ENCODE data around the gene SFSWAP. TPM values are rescaled to one million over a fixed set of nuclear protein-coding genes. Genes with fewer than 3 reads are reported as not detected.

The SFSWAP gene
- total RNA-seq, 1 experiment from 2014 or later = 48.1 TPM

GRCh38 chr12:131841547-131841946, 130.7 kb downstream of the SFSWAP start:
- no peak for DNase-seq
- Mint-ChIP-seq H3K27me3 (ENCODE audit: low read depth) (no peaks in the 10 kb centered on the region), H3K9me3 (no peaks in the 10 kb centered on the region), H3K27ac (no peak overlapping the region), H3K36me3 (ENCODE audit: insufficient read depth in 1 of 3, low read depth in 3 of 3) (peaks cover 4 to 30% (median 12%) of the 10 kb centered on the region in 3 experiments), H3K4me3 (no peak overlapping the region), H3K4me1 (no peaks in the 10 kb centered on the region)
- no peak overlapping the region for H3K56ac ChIP-seq (ENCODE audit: insufficient read length, low read depth, low read length)
- H2BK5ac ChIP-seq (ENCODE audit: insufficient read length, low read length) = no peak overlapping the region
- H3K27ac ChIP-seq (ENCODE audit: insufficient read length, low read depth, low read length) = no peak overlapping the region
- H3K79me1 ChIP-seq (ENCODE audit: insufficient read depth, low read depth, low read length, poor library complexity, severe bottlenecking) = no peaks in the 10 kb centered on the region
- no peak overlapping the region for H2BK15ac ChIP-seq (ENCODE audit: low read depth, low read length)
- H3K14ac ChIP-seq (ENCODE audit: insufficient read depth, low read length) = no peak overlapping the region
- H4K91ac ChIP-seq (ENCODE audit: insufficient read length, low read depth, low read length) = no peak overlapping the region
- no peak overlapping the region for H2BK12ac ChIP-seq (ENCODE audit: insufficient read length, low read depth, low read length)
- no peak overlapping the region for H3K4me2 ChIP-seq (ENCODE audit: insufficient read depth, insufficient read length, low read length)
- H3K4me1 ChIP-seq (ENCODE audit: insufficient read depth, low read length) = no peaks in the 10 kb centered on the region
- no peaks in the 10 kb centered on the region for H3K9me3 ChIP-seq (ENCODE audit: control insufficient read depth, low read depth, low read length)
- H3T11ph ChIP-seq (ENCODE audit: low read length) = no peak overlapping the region
- no peak overlapping the region for H3K18ac ChIP-seq (ENCODE audit: insufficient read length, low read depth, low read length)
- H3K4ac ChIP-seq (ENCODE audit: low read depth, low read length) = no peak overlapping the region
- no peaks in the 10 kb centered on the region for H4K20me1 ChIP-seq (ENCODE audit: control insufficient read depth, insufficient read depth, insufficient read length)
- no peak overlapping the region for H3K23ac ChIP-seq (ENCODE audit: insufficient read length, low read depth, low read length)
- TF ChIP-seq CTCF (conservative IDR thresholded peaks at IDR 0.05) = no peak
- H4K5ac ChIP-seq (ENCODE audit: insufficient read length, low read depth, low read length) = no peak overlapping the region
- WGBS (ENCODE audit: extremely low coverage, insufficient read length, low lambda C conversion rate) = no CpG with 5 or more reads among the region's 22 CpGs
- H3K23me2 ChIP-seq (ENCODE audit: insufficient read length, low read depth, low read length, poor library complexity, severe bottlenecking) = no peaks in the 10 kb centered on the region
- H2AFZ ChIP-seq (ENCODE audit: low read length) = no peak overlapping the region
- H3K9ac ChIP-seq (ENCODE audit: extremely low read depth, insufficient read length, low read length) = no peak overlapping the region
- no peak overlapping the region for H4K8ac ChIP-seq (replicated peaks; ENCODE audit: insufficient read length, low read depth, low read length)
- no peaks in the 10 kb centered on the region for H3K79me2 ChIP-seq (ENCODE audit: insufficient read depth, low read length)
- no peak overlapping the region for H2AK5ac ChIP-seq (ENCODE audit: insufficient read length, low read length)
- H2BK20ac ChIP-seq (ENCODE audit: low read depth, low read length, poor library complexity, severe bottlenecking) = no peak overlapping the region
- H3K27me3 ChIP-seq (ENCODE audit: insufficient read depth, low read length) = no peaks in the 10 kb centered on the region
- H2BK120ac ChIP-seq (ENCODE audit: low read depth, low read length, poor library complexity, severe bottlenecking) = no peak overlapping the region

Data from H9 (cell line).